Peyer's patch (tissue), 4 donors: ENCODE data around the gene ELOVL7. TPM values are rescaled to one million over a fixed set of nuclear protein-coding genes. Genes with fewer than 3 reads are reported as not detected.

Experiments used
- DNase-seq, 3 donors: peaks; one replicate each; pipeline ENCODE4 v3.0.0-alpha.2; 2017 to 2019
- H3K27ac ChIP-seq, 4 donors: fragments of 200-600 bp; sonication (generic); one replicate each; pipeline ENCODE4 v1.5.1; 2016 to 2019
- H3K27me3 ChIP-seq, 2 donors: fragments of 200-600 bp; sonication (generic); one replicate each; pipeline ENCODE4 v1.5.1; 2019
- H3K36me3 ChIP-seq, 3 donors: fragments of 200-600 bp; sonication (generic); one replicate each; pipeline ENCODE4 v1.5.1; 2016 to 2019
- H3K4me1 ChIP-seq, 4 donors: fragments of 200-600 bp; sonication (generic); one replicate each; pipeline ENCODE4 v1.5.1; 2016 to 2019
- H3K4me3 ChIP-seq, 4 donors: fragments of 200-600 bp; sonication (generic); 1 replicate in 3 of 4; 2 replicates in 1 of 4; pipeline ENCODE4 v1.5.1; 2016 to 2019; ENCODE audit warnings: mild to moderate bottlenecking in 1 of 4
- H3K9me3 ChIP-seq, 4 donors: fragments of 200-600 bp; sonication (generic); one replicate each; pipeline ENCODE4 v1.5.1; 2016 to 2019; ENCODE audit warnings: mild to moderate bottlenecking in 1 of 4
- POLR2A ChIP-seq, 2 donors: fragments of 450-650 bp; IDR thresholded peaks; one replicate each; pipeline ENCODE4 v1.5.1; 2017; ENCODE audit warnings: antibody characterized with exemption in 2 of 2, mild to moderate bottlenecking in 2 of 2, moderate library complexity in 2 of 2
- total RNA-seq, 4 donors: library from RNA; depleted of rRNA; stranded (reverse); fragments of >200 nt; gene quantifications; one replicate each; pipeline ENCODE4 v1.1.0, GENCODE V29; 2016
- TF ChIP-seq, protein P1 (sequence below), 6 experiments: fragments of 450-650 bp in 4 of 6; fragments of 200-600 bp in 2 of 6; sonication (generic) in 1 of 6; IDR thresholded peaks; one replicate each; pipeline ENCODE4 v1.5.1; 2017 to 2019; ENCODE audit warnings: antibody characterized with exemption in 6 of 6, mild to moderate bottlenecking in 3 of 6, moderate library complexity in 1 of 6

The ELOVL7 gene
- total RNA-seq, 4 donors from 2014 or later: 5.8 to 77.6 (median 34.3) TPM

DNA sequence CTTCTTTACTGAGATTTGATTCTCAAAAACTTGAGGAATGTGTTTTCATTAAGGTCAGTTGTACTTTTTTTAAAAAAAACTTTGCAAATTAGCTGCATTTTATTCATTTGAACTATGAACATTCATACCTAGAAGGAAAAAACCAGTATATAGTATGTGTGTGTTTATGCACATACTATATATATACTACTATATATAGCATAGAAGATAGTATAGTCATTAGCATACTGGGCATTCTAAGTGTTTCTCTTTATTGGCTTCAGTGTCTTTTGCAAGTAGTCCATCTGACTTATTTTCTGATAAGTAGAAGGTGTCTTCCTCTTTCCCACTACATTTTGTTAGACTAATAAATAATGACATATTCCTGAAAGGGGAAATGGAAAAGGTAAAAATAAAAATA is 33.0 kb downstream of the ELOVL7 start:
- Histone ChIP-seq H3K4me3 (no peak overlapping the region), H3K36me3 (no peaks in the 10 kb centered on the region), H3K27me3 (no peaks in the 10 kb centered on the region)

DNA sequence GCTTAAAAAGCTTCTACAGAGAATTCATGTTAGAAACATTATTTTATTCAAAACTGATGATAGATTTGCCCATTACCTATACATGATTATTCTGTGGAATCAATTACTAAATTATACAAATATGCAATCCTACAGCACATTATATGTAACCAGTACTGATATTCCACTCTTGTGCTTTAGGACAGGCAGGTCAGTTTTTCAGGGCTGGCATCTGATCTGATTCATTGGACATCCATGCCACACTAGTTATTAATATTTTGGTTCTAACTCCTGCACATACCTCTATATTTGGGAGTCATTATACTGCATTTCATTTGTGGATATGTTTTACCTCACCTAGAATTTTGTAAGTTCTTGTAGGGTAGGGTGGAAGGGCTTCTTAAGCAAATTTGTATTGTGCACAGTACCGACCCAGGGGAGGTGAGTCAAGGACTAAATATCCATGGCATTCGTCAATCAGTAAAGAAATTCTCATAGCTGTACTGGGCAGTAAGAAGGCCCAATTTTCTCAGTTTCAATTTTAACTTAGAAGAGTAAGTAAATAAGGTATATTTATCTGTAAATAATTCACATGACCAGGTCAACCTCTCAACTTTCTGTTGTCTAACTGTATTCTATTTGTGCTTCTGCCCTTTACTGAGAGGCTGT is 33.5 kb downstream of the ELOVL7 start:
- no peaks in the 10 kb centered on the region for H3K27me3 ChIP-seq
- H3K4me1 ChIP-seq: peaks cover 0 to 4% (median 0%) of the 10 kb centered on the region in 4 donors
- no peaks in the 10 kb centered on the region for H3K9me3 ChIP-seq
- DNase-seq: no peak
- no peaks in the 10 kb centered on the region for H3K36me3 ChIP-seq
- TF ChIP-seq, protein P1, sequence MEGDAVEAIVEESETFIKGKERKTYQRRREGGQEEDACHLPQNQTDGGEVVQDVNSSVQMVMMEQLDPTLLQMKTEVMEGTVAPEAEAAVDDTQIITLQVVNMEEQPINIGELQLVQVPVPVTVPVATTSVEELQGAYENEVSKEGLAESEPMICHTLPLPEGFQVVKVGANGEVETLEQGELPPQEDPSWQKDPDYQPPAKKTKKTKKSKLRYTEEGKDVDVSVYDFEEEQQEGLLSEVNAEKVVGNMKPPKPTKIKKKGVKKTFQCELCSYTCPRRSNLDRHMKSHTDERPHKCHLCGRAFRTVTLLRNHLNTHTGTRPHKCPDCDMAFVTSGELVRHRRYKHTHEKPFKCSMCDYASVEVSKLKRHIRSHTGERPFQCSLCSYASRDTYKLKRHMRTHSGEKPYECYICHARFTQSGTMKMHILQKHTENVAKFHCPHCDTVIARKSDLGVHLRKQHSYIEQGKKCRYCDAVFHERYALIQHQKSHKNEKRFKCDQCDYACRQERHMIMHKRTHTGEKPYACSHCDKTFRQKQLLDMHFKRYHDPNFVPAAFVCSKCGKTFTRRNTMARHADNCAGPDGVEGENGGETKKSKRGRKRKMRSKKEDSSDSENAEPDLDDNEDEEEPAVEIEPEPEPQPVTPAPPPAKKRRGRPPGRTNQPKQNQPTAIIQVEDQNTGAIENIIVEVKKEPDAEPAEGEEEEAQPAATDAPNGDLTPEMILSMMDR (IDR thresholded peaks at IDR 0.05): no peak
- no peak for TF ChIP-seq POLR2A (IDR thresholded peaks at IDR 0.05)
- no peak overlapping the region for H3K27ac ChIP-seq
- H3K4me3 ChIP-seq: no peak overlapping the region

More for the DNA sequence above, 33.0 kb downstream of the ELOVL7 start:
- Histone ChIP-seq H3K4me1 (peaks cover 0 to 4% (median 0%) of the 10 kb centered on the region in 4 donors), H3K9me3 (no peaks in the 10 kb centered on the region), H3K27ac (no peak overlapping the region)
- no peak for DNase-seq
- TF ChIP-seq POLR2A (IDR thresholded peaks at IDR 0.05): no peak
- TF ChIP-seq, protein P1 (IDR thresholded peaks at IDR 0.05): no peak

DNA sequence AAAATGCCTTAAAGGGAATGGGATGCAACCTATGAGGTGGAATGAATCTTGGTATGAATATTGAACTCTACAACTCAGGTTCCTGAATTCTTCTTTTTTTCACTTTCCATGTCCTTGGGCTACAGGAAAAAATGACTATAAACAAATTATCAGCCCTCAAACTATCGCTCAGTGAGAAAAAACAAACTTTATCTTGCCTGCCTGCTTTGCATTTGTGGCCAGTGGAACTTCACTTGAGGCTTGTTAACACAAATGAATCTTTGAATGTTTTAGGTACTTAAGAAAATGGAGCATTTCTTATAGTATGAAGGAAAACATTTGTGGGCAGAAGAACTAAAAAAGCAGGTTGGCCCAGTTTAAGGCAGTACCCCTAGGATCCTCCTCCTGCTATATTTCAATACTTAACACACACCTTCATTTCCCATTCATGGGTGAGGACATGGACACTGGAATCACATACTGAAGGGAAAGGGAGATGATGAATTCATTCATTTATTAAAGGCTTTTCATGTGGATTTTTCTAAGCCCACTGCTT is 34.1 kb downstream of the ELOVL7 start:
- H3K4me1 ChIP-seq: peaks cover 0 to 4% (median 0%) of the 10 kb centered on the region in 4 donors
- no peaks in the 10 kb centered on the region for H3K27me3 ChIP-seq
- H3K36me3 ChIP-seq: no peaks in the 10 kb centered on the region
- no peaks in the 10 kb centered on the region for H3K9me3 ChIP-seq
- DNase-seq: no peak
- H3K27ac ChIP-seq: no peak overlapping the region
- TF ChIP-seq, protein P1 (IDR thresholded peaks at IDR 0.05): no peak
- TF ChIP-seq POLR2A (IDR thresholded peaks at IDR 0.05): no peak
- no peak overlapping the region for H3K4me3 ChIP-seq

DNA sequence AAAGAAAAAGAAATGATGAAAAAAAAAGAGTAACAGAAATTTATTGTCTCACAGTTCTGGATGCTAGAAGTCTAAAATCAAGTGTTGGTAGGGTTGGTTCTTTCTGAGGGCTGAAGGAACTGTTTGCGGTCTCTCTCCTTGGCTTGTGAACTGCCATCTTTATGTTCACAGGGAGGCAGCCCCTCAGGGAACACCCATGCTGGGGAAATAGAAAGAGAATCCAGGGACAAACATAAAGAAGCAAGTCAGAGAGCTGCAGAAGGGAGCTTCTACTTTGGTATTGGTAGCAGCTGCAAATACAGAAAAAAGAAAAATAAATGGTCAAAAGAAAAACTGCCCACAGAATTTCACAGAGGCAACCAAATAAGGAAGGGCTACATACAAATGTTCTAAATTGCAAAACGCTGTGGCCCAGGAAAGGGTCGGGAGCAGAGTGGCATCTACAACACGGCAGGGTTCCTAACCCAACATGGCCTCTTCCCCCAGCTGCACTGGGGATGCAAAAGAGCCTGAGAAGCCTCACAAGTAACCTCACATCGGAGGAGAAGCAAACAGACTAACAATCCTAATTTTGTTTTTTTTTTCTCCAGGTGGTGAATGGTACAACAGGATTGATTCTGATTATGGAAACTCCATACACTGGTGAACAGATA is 37.4 kb downstream of the ELOVL7 start:
- Histone ChIP-seq H3K9me3 (no peaks in the 10 kb centered on the region), H3K36me3 (no peaks in the 10 kb centered on the region), H3K4me1 (no peaks in the 10 kb centered on the region), H3K27ac (no peak overlapping the region), H3K4me3 (no peak overlapping the region), H3K27me3 (no peaks in the 10 kb centered on the region)
- no peak for DNase-seq
- no peak for TF ChIP-seq POLR2A (IDR thresholded peaks at IDR 0.05)
- TF ChIP-seq, protein P1 (IDR thresholded peaks at IDR 0.05): no peak

DNA sequence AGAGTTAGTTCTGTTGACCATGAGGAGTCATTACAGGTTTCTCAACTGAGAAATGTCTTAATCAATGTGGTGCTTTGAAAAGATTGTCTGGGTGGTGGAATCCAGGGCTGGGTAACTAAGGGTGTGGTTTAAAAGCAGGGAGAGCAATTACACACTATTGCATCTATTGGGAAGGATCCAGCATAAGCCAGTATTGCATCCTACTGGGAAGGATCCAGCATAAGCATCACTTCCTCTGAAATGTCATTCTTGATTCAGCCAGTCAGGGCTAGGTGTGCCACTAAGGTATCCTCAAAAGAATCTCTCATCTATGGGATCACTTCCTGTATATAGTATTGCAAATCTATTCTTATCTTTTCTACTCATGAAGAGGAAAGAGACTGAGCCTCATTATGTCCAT is 38.6 kb downstream of the ELOVL7 start:
- H3K36me3 ChIP-seq: no peaks in the 10 kb centered on the region
- H3K9me3 ChIP-seq: no peaks in the 10 kb centered on the region
- no peak for DNase-seq
- H3K4me3 ChIP-seq: no peak overlapping the region
- H3K27ac ChIP-seq: no peak overlapping the region
- H3K4me1 ChIP-seq: peaks cover 0 to 5% (median 0%) of the 10 kb centered on the region in 4 donors
- H3K27me3 ChIP-seq: no peaks in the 10 kb centered on the region
- TF ChIP-seq, protein P1 (IDR thresholded peaks at IDR 0.05): no peak
- TF ChIP-seq POLR2A (IDR thresholded peaks at IDR 0.05): no peak
